NCI-H510A treated with DMSO at 0.1 percent for 48 hours (cell line): Measurements from ENCODE around the gene MPHOSPH10.
A peak's percentile ranks its signal among the peaks of the same experiment; 100 is the strongest.
"Not testable (repeated sequence)": the region's sequence is repeated elsewhere in the genome, so short reads cannot be mapped to it uniquely, and the experiment has no call there.

Source experiments
- DNase-seq: peaks from one replicate; lab custom pipeline; 2025; lab: John Stamatoyannopoulos, UW

The MPHOSPH10 gene, protein sequence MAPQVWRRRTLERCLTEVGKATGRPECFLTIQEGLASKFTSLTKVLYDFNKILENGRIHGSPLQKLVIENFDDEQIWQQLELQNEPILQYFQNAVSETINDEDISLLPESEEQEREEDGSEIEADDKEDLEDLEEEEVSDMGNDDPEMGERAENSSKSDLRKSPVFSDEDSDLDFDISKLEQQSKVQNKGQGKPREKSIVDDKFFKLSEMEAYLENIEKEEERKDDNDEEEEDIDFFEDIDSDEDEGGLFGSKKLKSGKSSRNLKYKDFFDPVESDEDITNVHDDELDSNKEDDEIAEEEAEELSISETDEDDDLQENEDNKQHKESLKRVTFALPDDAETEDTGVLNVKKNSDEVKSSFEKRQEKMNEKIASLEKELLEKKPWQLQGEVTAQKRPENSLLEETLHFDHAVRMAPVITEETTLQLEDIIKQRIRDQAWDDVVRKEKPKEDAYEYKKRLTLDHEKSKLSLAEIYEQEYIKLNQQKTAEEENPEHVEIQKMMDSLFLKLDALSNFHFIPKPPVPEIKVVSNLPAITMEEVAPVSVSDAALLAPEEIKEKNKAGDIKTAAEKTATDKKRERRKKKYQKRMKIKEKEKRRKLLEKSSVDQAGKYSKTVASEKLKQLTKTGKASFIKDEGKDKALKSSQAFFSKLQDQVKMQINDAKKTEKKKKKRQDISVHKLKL

DNA sequence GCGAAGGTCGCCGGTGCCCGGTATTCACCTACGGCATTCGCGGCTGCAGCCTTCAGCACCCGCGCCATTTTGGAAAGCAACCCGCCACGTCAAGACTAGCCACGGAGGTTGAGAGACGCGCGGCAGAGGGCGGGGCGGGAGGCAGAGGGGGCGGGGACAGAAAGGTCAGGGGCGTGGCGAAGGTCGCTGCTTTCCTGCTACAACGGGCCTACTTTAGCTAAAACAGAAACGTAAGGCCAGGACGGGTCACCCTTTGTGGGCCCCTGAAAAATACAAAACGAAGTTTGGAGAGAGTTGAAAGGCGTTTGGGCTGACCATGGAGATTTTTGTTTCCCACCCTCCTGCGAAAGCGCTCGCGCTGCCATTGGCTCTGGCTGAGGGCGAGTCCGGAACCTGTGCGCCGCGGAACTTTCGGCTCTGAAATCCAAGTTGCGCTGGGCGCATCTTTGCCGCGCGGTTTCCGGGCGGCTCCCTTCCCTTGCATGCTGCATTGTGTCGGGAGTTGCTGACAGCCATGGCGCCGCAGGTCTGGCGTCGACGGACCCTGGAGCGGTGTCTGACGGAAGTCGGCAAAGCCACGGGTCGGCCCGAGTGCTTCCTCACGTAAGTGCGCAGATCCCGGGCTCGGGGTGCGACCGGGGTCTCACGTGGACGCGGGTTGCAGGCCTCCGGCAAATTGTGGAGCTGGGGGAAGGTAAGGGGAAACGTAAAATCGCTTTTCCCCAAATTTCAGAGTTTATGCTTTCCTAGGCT lies at the start of gene MPHOSPH10, which contains the start of gene MCEE:
Gene MPHOSPH10, plus strand, starts transcription at position 483 of the 753 bp plus-strand sequence. Its CDS starts 32 bp downstream, at position 515.
Gene MCEE, minus strand, starts transcription at position 78 of the 753 bp plus-strand sequence. Its CDS starts 10 bp downstream, at position 68.
- peak; percentile 90 for DNase-seq

DNA sequence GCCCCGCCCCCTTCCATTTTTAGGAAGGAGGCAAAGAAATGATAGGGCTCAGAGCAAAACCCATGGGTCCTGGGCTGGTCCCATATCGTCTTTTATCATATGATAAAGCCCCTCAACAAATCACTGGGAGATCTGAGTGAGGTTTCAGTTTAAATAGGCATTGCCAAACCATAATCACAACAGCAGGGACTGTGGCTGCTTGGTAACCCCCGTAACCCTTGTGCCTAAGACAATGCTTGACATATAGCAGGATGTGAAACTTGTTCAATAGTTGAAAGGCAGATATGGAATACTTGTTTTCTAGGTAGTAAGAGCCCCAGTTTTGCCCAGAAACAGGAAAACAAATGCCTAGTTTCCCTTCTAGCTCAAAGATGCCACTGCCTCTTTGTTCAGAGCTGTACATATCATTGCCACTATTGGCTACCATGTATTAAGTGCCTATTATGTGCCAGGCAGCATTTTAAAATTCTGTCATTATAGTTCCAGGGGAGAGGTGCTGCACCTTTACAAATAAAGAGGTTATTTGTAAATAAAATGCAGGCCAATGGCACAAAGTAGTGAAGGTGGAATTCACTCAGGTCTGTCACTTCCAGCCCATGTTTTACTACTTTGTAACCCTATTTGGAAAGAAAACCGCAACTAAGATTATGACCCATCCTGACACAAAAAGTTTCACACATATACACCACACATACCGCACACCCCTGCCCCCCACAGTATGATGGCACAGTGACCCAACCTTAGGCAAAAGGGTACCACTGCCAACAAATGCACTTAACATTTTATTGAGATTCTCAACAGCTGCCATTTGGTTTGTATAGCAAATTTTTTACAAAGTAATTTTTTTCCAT lies 47.8 kb upstream of the MPHOSPH10 start:
- no peak for DNase-seq

DNA sequence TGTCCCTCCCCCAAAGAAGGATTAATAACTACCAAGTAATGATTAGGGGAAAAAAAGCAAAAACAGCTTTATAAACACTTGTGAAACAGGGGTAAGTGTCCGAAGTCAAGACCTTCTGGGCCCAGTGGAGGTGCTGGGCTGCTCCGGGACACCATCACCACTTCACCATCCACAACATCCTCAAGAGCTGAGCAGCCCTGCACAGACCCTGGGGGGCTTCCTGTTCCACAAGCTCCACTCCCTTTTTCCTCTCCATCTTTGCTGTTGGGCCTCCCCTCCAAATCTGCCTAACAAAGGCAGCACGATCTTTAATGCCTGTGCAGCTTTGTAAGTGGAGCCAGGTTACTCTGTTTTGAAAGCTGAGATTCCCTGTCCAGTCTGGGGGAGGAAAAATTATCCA lies 47.1 kb upstream of the MPHOSPH10 start:
- DNase-seq: not testable (repeated sequence)

DNA sequence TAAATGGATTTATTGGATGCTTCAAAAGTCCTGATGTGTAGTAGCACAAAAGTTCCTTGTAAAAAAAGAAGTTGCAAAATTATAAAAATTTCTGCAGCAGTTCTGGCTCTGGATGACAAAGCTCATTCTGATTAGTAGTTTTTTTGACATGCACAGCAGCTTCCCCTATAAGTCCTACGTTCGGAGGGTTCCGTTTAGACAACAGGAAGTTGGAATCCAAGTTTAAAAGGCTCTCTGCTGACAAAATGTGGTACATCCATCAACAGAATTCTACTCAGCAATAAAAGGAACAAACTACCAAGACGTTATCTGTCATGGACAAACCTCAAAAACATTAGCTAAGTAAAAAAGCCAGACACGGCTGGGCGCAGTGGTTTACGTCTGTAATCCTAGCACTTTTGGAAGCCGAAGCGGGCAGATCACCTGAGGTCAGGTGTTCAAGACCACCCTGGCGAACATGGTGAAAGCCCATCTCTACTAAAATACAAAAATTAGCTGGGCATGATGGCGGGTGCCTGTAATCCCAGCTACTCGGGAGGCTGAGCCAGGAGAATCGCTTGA lies 46.6 kb upstream of the MPHOSPH10 start:
- DNase-seq: not testable (repeated sequence)

DNA sequence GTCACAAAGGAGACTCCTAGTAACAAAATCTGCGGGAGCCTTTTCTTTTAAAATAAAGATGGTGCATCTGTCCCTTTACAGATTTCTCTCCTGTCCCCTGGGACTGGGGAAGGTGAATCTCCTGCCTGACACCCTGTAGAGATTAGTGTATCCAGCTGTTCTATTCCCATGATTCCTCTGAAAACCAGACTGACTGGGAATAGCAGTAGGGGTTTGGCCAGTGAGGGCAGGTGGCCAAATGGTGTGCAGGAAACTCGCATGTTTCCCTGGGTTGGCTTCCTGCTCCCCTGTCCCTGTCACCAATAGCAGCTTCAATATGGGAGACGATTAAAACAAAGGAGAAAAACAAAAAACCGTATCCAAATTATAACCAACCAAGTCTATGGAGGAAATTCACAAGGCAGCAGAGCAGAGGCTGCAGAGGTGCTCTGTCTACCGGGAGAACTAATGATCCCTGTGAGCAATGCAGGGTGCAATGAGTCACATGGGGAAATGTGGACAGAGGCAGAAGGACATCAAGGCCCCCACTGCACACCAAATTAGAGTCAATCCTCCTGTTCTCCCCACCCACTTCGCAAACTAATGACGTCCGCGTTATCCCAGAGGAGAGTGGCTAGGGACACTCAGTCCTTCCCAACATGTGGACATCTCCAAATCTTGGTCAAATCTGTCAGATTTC lies 45.0 kb upstream of the MPHOSPH10 start:
- DNase-seq: peak; percentile 22

DNA sequence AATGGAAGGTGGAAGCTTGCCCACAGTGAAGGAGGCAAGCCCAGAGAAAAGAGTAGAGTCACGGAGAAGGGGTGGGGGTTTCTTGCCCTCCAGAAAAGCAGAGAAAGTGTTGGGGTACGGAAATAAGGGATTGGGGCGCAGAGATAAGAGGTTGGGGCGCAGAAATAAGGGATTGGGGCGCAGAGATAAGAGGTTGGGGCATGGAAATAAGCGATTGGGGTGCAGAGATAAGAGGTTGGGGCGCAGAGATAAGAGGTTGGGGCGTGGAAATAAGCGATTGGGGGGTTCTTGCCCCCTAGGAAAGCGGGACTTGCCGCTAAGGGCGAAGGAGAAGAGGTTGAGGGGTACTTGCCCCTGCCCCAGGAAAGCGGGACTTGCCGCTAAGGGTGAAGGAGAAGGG lies 41.0 kb upstream of the MPHOSPH10 start:
- not testable (repeated sequence) for DNase-seq

DNA sequence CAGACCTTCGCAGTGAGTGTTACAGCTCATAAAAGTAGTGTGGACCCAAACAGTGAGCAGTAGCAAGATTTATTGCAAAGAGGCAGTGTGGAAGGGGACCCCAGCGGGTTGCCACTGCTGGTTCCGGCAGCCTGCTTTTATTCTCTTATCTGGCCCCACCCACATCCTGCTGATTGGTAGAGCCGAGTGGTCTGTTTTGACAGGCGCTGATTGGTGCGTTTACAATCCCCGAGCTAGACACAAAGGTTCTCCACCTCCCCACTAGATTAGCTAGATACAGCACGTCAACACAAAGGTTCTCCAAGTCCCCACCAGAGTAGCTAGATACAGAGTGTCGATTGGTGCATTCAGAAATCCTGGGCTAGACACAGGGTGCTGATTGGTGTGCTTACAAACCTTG lies 38.6 kb upstream of the MPHOSPH10 start:
- not testable (repeated sequence) for DNase-seq

DNA sequence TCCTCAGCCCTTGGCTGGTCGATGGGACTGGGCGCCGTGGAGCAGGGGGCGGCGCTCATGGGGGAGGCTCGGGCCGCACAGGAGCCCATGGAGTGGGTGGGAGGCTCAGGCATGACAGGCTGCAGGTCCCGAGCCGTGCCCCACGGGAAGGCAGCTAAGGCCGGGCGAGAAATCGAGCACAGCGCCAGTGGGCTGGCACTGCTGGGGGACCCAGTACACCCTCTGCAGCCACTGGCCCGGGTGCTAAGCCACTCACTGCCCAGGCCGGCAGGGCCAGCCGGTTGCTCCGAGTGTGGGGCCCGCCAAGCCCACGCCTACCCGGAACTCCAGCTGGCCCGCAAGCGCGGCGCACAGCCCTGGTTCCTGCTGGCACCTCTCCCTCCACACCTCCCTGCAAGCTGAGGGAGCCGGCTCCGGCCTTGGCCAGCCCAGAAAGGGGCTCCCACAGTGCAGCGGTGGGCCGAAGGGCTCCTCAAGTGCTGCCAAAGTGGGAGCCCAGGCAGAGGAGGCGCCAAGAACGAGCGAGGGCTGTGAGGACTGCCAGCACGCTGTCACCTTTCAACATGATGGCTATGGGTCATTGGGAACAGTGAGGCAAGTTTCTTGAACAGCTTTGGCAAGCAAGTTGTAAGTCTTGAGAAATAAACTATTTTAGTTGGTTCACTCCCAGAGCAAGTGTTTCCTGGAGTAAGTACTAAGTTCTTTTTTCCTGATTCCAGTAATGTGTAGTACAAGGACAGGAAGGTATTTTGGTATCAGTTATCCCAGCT lies 37.8 kb upstream of the MPHOSPH10 start:
- DNase-seq: not testable (repeated sequence)

DNA sequence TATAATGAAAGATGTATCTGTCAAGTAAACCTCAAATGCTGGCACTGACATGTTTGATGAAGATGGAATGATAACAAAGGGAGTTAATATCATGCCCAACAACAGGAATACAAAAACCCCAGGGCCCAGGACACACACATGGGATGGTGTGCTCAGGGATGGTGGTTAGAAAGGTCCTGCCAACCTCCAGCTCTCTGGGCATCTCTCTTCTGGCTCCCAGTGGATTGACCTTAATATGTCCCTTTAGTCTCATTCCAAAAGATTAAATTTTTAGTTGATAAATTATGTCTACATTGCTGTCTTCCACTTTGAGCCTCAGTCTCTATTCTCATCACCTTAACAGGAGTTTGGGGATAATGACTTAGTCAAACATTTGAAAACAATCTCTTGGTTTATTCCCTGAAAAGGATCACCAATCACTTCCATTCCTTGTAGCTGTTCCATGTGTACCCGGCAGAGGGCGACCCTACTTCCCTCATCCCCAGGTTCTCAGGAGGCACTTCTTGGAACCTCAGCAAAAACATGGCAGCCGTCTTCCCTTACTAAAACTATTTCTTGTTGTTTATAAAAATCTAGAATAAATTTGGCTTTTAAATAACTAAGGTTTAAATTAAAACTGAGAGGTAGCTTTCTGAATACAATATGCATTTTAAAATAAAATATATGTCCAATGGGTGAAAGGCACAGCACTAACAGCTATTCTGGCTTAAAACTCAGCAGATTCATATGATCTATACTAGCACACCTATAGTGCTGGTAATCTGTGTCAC lies 30.1 kb upstream of the MPHOSPH10 start:
- peak; percentile 41 for DNase-seq

DNA sequence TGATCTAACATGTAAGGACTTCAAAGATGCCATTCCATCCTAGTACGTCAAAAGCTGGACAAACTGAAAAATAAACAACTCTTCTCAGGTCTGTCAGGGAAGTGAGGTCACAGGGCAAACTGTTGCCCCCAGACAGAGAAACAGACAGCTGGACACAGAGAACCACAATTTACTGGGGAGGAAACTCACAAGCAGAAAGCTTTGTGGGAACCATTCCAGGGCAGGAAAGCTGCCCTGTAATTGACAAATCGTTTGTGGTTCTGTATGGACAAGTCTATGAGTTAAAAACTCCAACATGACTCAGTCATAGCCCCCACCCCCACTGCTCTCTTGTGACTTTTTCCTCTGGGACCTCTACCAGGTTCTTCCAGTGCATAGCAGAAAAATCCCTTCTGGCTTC lies 28.8 kb upstream of the MPHOSPH10 start:
- DNase-seq: no peak

DNA sequence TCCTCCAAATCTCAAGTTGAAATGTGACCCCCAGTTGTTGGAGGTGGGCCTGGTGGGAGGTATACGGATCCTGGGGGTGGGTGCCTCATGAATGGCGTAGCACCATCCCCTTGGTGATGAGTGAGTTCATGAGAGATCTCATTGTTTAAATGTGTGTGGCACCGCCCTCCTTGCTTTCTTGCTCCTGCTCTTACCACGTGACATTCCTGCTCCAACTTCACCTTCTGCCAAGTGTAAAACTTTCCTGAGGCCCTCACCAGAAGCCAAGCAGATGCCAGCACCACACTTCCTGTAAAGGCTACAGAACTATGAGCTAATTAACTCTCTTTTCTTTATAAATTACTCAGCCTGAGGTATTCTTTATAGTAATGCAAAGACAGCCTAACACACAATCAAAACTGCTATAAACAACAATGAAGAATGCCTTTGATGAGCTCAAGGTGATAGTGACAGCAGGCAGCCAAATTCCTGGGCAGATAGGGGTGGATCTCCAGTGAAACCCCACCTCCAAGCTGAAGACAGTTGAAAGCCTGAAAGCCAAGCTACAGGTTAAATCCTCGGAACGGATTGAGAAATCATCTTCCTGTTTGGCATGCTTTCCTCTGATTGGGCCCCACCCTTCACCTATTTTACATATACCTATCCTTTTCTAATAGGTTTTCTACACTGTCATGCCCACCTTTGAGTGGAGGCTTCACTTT lies 27.3 kb upstream of the MPHOSPH10 start:
- no peak for DNase-seq

DNA sequence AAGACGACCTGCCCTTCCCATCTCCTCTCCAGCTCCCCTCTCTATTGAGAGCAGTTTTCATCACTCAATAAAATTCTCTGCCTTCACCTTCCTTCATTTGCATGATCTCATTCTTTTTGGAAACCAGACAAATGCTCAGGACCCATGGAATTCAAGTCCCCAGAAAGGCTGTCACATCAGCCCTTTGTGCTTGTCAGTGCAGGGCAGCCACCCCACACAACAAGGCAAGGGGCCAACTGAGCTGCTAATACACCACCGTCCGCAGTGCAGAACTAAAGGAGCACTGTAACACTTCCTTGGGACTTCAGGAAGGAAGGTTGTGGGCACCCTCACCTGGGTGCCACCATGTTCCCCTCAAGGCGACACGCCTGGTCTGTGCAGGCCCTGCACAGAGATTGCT lies 26.6 kb upstream of the MPHOSPH10 start:
- DNase-seq: no peak

DNA sequence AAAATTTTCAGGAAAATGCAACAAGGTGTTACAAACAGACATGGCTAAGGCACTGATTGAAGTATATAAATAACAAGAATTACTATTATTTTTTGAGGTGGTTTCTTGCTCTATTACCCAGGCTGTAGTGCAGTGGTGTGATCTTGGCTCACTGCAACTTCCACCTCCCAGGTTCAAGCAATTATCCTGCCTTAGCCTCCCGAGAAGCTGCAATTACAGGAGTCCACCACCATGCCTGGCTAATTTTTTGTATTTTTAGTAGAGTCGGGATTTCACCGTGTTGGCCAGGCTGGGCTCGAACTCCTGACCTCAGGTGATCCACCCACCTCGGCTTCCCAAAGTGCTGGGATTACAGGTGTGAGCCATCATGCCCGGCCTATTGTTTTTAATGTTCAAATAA lies 24.0 kb upstream of the MPHOSPH10 start:
- DNase-seq: not testable (repeated sequence)

DNA sequence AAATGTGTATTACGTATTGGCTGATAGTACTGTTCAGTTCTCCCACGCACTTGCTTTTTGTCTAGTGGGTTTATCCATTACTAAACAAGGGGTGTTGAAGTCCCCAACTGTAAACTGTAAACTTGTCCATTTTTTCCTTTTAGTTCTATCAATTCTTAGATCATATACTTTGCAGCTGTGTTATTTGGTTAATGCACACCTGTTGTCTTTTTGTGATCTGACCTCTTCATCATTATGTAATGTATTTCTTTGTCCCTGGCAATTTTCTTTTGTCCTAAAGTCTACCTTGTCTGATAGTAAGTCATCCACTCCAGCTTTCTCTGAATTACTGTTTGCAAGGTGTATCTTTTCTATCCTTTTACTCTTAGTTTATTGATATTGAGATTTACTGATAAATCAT lies 22.3 kb upstream of the MPHOSPH10 start:
- DNase-seq: no peak

DNA sequence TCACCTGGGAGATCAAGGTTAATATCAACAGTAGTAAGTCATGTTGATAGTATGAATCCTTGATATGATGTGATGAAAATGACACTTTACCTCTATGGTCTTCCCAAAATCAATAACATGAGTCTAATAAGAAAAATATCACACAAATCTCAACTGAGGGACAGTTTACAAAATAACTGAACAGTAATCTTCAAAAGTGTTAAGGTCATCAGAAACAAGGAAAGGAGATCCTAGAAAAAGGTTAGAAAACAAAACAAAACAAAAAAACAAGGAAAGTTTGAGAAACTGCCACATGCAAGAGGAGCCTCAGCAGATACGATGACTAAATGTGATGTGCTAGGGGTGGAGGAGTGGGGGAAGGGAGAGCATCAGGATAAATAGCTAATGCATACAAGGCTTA lies 16.6 kb upstream of the MPHOSPH10 start:
- no peak for DNase-seq

DNA sequence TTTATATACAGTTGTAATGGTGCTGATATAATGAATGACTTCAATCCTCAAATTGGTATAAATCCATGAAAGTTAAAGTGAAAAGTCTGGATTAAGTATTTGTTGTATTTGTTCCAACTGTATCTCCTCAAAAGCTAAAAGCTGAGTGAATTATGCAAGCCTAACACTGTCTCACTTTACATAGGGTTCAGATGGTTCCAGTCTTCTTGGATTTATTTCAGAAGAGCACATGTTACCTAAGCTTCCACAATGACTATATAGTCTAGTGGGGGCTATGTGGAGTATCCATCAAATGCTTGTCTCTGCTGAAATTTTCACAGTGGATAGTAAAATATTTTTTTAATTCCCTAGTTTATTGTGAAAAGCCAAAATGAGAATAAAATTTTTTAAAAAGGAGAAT lies 13.4 kb upstream of the MPHOSPH10 start:
- DNase-seq: no peak

DNA sequence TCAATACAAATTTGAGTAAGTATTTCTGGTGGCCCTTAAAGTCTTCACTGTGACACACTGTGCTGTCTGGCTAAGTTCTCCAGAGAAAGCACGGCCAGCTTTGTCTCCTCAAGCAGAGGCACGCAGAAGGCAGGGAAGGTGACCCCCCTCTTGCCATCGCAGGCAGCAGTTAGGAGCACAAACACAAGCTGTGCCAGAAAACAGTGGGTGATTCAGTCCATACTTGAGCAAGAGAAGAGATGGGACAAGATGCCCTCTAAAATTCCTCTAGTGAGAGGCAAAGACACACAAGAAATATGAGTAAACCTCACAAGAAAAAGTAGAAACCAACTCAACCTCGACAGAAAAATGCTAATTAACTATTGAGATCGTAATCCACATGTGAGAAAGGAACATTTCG lies 10.2 kb upstream of the MPHOSPH10 start:
- no peak for DNase-seq

DNA sequence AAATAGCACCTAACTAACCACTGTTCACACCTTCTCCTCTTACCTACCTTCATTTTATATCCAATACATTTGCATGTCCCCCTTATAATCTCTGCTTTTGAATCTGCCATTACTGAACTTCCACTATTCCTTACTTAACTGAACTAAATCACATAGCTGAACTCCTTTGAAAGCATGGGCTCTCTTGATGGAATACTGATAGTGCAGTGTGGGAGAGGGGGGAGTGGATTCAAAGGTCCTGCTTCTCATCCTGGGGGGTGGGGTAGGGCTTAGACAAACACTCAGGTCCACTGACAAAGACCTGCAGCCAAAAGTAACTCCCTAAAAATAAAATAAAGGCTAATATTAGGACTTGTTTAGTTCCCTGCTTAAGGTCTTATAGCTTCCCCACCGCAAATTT lies 9.0 kb upstream of the MPHOSPH10 start:
- no peak for DNase-seq
